Measurements from ENCODE around the gene FBXL4. TPM values are rescaled to one million over a fixed set of nuclear protein-coding genes. Genes with fewer than 3 reads are reported as not detected.
"Not testable (repeated sequence)": the region's sequence is repeated elsewhere in the genome, so short reads cannot be mapped to it uniquely, and the experiment has no call there.

The FBXL4 gene
- total and polyA plus RNA-seq, 10 of the 15 experiments (the other 5 are each of a cell fraction or from before 2014, with no cell fraction given) = 2.9 to 16.9 (median 7.2) TPM

DNA sequence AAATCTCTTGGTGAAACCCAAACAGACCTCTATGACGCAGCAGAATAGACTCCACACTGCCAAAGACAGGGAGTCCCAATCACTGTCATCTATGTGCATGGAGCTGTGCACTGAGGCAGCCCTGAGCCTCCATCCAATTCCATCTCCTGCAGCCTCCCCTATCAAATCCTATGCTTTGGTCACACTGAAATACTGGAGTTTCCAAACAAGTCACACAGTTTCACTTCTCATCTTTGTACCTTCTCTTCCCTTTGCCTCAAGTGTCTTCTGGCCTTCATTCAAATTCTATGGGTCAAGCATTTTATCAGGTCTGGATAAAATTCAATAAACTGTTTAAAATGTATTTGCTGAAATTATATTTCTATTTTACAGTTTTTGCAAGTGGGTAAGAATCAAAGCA is 38.5 kb downstream of the FBXL4 start:
- POLR2A ChIA-PET = no interaction called here

DNA sequence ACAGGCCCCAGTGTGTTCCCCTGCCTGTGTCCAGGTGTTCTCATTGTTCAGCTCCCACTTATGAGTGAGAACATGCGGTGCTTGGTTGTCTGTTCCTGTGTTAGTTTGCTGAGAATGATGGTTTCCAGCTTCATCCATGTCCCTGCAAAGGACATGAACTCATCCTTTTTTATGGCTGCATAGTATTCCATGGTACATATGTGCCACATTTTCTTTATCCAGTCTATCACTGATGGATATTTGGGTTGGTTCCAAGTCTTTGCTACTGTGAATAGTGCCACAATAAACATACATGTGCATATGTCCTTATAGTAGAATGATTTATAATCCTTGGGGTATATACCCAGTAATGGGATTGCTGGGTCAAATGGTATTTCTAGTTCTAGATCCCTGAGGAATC is 41.4 kb downstream of the FBXL4 start:
- SMC1A ChIA-PET (ENCODE audit: uncharacterized antibody, unreplicated experiment) = interaction anchor here (1.7 kb wide), 1 partner anchor 12 kb away, joined by 5 read pairs; no protein-coding TSS in a partner anchor
- POLR2A ChIA-PET; BruUV-seq (replicated peaks): not testable (repeated sequence)

More for the DNA sequence above, 38.5 kb downstream of the FBXL4 start:
- no peak overlapping the region for H2AFZ ChIP-seq (ENCODE audit: control insufficient read depth, low read depth, low read length)
- H3K4me2 ChIP-seq (ENCODE audit: control insufficient read depth, insufficient read depth) = no peak overlapping the region
- BruUV-seq (replicated peaks) = no TSS peak
- no peaks in the 10 kb centered on the region for H3K4me1 ChIP-seq (ENCODE audit: control insufficient read depth, insufficient read depth, low read length)
- H3K27me3 ChIP-seq (replicated peaks in 1 of 2; ENCODE audit: control insufficient read depth in 2 of 2, insufficient read depth in 2 of 2, low read length in 1 of 2) = no peaks in the 10 kb centered on the region
- RAD21 ChIA-PET (ENCODE audit: unreplicated experiment) = no interaction called here
- WGBS (ENCODE audit: insufficient coverage, insufficient replicate concordance, low lambda C conversion rate, missing lambda C conversion rate) = 100% methylated on average over 1 of the region's 1 CpG
- TF ChIP-seq ZSCAN29 (IDR thresholded peaks at IDR 0.05) (no peak), ZNF384 (IDR thresholded peaks at IDR 0.05; ENCODE audit: borderline replicate concordance, low read depth, low read length) (no peak), TCF3 (IDR thresholded peaks at IDR 0.05; ENCODE audit: borderline replicate concordance, insufficient read depth, low read depth, low read length) (no peak), SUPT20H (IDR thresholded peaks at IDR 0.05; ENCODE audit: borderline replicate concordance, control insufficient read depth, low read depth, low read length) (no peak), ZBED1 (IDR thresholded peaks at IDR 0.05; ENCODE audit: borderline replicate concordance) (no peak), DPF2 (IDR thresholded peaks at IDR 0.05) (no peak), EED (IDR thresholded peaks at IDR 0.05; ENCODE audit: low read depth) (no peak)
- TF ChIP-seq, protein P1, sequence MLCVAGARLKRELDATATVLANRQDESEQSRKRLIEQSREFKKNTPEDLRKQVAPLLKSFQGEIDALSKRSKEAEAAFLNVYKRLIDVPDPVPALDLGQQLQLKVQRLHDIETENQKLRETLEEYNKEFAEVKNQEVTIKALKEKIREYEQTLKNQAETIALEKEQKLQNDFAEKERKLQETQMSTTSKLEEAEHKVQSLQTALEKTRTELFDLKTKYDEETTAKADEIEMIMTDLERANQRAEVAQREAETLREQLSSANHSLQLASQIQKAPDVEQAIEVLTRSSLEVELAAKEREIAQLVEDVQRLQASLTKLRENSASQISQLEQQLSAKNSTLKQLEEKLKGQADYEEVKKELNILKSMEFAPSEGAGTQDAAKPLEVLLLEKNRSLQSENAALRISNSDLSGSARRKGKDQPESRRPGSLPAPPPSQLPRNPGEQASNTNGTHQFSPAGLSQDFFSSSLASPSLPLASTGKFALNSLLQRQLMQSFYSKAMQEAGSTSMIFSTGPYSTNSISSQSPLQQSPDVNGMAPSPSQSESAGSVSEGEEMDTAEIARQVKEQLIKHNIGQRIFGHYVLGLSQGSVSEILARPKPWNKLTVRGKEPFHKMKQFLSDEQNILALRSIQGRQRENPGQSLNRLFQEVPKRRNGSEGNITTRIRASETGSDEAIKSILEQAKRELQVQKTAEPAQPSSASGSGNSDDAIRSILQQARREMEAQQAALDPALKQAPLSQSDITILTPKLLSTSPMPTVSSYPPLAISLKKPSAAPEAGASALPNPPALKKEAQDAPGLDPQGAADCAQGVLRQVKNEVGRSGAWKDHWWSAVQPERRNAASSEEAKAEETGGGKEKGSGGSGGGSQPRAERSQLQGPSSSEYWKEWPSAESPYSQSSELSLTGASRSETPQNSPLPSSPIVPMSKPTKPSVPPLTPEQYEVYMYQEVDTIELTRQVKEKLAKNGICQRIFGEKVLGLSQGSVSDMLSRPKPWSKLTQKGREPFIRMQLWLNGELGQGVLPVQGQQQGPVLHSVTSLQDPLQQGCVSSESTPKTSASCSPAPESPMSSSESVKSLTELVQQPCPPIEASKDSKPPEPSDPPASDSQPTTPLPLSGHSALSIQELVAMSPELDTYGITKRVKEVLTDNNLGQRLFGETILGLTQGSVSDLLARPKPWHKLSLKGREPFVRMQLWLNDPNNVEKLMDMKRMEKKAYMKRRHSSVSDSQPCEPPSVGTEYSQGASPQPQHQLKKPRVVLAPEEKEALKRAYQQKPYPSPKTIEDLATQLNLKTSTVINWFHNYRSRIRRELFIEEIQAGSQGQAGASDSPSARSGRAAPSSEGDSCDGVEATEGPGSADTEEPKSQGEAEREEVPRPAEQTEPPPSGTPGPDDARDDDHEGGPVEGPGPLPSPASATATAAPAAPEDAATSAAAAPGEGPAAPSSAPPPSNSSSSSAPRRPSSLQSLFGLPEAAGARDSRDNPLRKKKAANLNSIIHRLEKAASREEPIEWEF (IDR thresholded peaks at IDR 0.05; ENCODE audit: insufficient replicate concordance, low read depth, low read length) = no peak
- TF ChIP-seq, protein P2, sequence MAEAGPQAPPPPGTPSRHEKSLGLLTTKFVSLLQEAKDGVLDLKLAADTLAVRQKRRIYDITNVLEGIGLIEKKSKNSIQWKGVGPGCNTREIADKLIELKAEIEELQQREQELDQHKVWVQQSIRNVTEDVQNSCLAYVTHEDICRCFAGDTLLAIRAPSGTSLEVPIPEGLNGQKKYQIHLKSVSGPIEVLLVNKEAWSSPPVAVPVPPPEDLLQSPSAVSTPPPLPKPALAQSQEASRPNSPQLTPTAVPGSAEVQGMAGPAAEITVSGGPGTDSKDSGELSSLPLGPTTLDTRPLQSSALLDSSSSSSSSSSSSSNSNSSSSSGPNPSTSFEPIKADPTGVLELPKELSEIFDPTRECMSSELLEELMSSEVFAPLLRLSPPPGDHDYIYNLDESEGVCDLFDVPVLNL (IDR thresholded peaks at IDR 0.05; ENCODE audit: low read depth, low read length) = no peak
- SMC1A ChIA-PET (ENCODE audit: uncharacterized antibody, unreplicated experiment) = no interaction called here
- H3K27ac ChIP-seq (ENCODE audit: control insufficient read depth, insufficient read depth) = no peak overlapping the region
- no peak overlapping the region for H3K4me3 ChIP-seq
- no peak for ATAC-seq
- CTCF ChIA-PET = no interaction called here
- no peak for FAIRE-seq
- no peaks in the 10 kb centered on the region; a peak in 1 of 4 replicates for H3K36me3 ChIP-seq (ENCODE audit: control insufficient read depth in 2 of 2, insufficient read depth in 2 of 2, low read length in 1 of 2)
- no peaks in the 10 kb centered on the region for H4K20me1 ChIP-seq (ENCODE audit: control insufficient read depth, insufficient read depth)
- intact Hi-C loops (cut with micrococcal nuclease; ENCODE audit: unreplicated experiment) = no loop called here
- H3K9ac ChIP-seq (ENCODE audit: control insufficient read depth, insufficient read depth, low read length) = no peak overlapping the region
- no peaks in the 10 kb centered on the region for H3K79me2 ChIP-seq (ENCODE audit: control insufficient read depth, insufficient read depth, low read length)
- in situ Hi-C loops (cut with MboI) = no loop called here
- DNase-seq (ENCODE audit: low read depth, low spot score) = no peak
- no peaks in the 10 kb centered on the region; the same call in 2 of the 3 replicates for H3K9me3 ChIP-seq (replicated peaks; ENCODE audit: control insufficient read depth, insufficient read depth, low read length)

More for the DNA sequence above, 41.4 kb downstream of the FBXL4 start:
- intact Hi-C loops (cut with micrococcal nuclease; ENCODE audit: unreplicated experiment); FAIRE-seq; DNase-seq (ENCODE audit: low read depth, low spot score); ATAC-seq; H3K79me2 ChIP-seq (ENCODE audit: control insufficient read depth, insufficient read depth, low read length); H3K9me3 ChIP-seq (replicated peaks; ENCODE audit: control insufficient read depth, insufficient read depth, low read length); RAD21 ChIA-PET (ENCODE audit: unreplicated experiment); H3K4me2 ChIP-seq (ENCODE audit: control insufficient read depth, insufficient read depth); in situ Hi-C loops (cut with MboI); H3K36me3 ChIP-seq (ENCODE audit: control insufficient read depth in 2 of 2, insufficient read depth in 2 of 2, low read length in 1 of 2); H3K9ac ChIP-seq (ENCODE audit: control insufficient read depth, insufficient read depth, low read length); H3K4me1 ChIP-seq (ENCODE audit: control insufficient read depth, insufficient read depth, low read length); H3K27me3 ChIP-seq (replicated peaks in 1 of 2; ENCODE audit: control insufficient read depth in 2 of 2, insufficient read depth in 2 of 2, low read length in 1 of 2); CTCF ChIA-PET; H4K20me1 ChIP-seq (ENCODE audit: control insufficient read depth, insufficient read depth); H3K27ac ChIP-seq (ENCODE audit: control insufficient read depth, insufficient read depth); H2AFZ ChIP-seq (ENCODE audit: control insufficient read depth, low read depth, low read length); H3K4me3 ChIP-seq: not testable (repeated sequence)
- WGBS (ENCODE audit: insufficient coverage, insufficient replicate concordance, low lambda C conversion rate, missing lambda C conversion rate) = 100% methylated on average over 1 of the region's 1 CpG
